Effector memory CD8-positive, alpha-beta T cell (primary cell): ENCODE measurements around the gene FDXR.

Experiments used
- ATAC-seq: fragments of 150-1000 bp; cut with Tn5 transposase; replicated peaks from 2 replicates; pipeline ENCODE4 v1.10.0; 2021; ENCODE audit warnings: mild to moderate bottlenecking, moderate library complexity
- DNase-seq, 3 experiments: peaks; one replicate each; pipeline ENCODE4 v3.0.0; 2021
- H3K27ac Mint-ChIP-seq, 2 donors: one replicate each; pipeline ENCODE4 v1.8.0; 2022; ENCODE audit warnings: mild to moderate bottlenecking in 2 of 2, mixed read lengths in 2 of 2, moderate library complexity in 2 of 2
- H3K27me3 Mint-ChIP-seq, 2 donors: one replicate each; pipeline ENCODE4 v1.8.0; 2022; ENCODE audit warnings: mixed read lengths in 2 of 2
- H3K36me3 Mint-ChIP-seq: one replicate; pipeline ENCODE4 v1.8.0; 2022; ENCODE audit warnings: mild to moderate bottlenecking, moderate library complexity, mixed read lengths; ENCODE audit not compliant: insufficient read depth
- H3K4me1 Mint-ChIP-seq, 2 donors: one replicate each; pipeline ENCODE4 v1.8.0; 2022; ENCODE audit warnings: low read depth in 2 of 2, mixed read lengths in 2 of 2
- H3K4me3 Mint-ChIP-seq, 2 donors: one replicate each; pipeline ENCODE4 v1.8.0; 2022; ENCODE audit warnings: mild to moderate bottlenecking in 2 of 2, mixed read lengths in 2 of 2, moderate library complexity in 2 of 2
- H3K9me3 Mint-ChIP-seq, 2 donors: one replicate each; pipeline ENCODE4 v1.8.0; 2022; ENCODE audit warnings: mixed read lengths in 2 of 2

FDXR gene

GRCh38 chr17:74840989-74841666, 31.7 kb downstream of the FDXR start:
- peaks cover 6% of the 10 kb centered on the region for H3K36me3 Mint-ChIP-seq
- no peaks in the 10 kb centered on the region for H3K9me3 Mint-ChIP-seq
- no peak overlapping the region for H3K4me3 Mint-ChIP-seq
- DNase-seq = no peak
- no peak for ATAC-seq
- peak overlapping the region in 1 of 2 donors; percentile 77 for H3K27ac Mint-ChIP-seq
- H3K4me1 Mint-ChIP-seq = peaks cover 20 to 21% of the 10 kb centered on the region in 2 donors
- peaks cover 5 to 18% of the 10 kb centered on the region in 2 donors for H3K27me3 Mint-ChIP-seq

GRCh38 chr17:74839990-74840852, 32.6 kb downstream of the FDXR start:
- no peak for ATAC-seq

GRCh38 chr17:74838274-74838673, 34.5 kb downstream of the FDXR start:
- no peak for ATAC-seq
- Mint-ChIP-seq H3K9me3 (no peaks in the 10 kb centered on the region), H3K4me3 (no peak overlapping the region), H3K36me3 (peaks cover 6% of the 10 kb centered on the region), H3K27ac (no peak overlapping the region), H3K27me3 (peaks cover 5 to 18% of the 10 kb centered on the region in 2 donors), H3K4me1 (peaks cover 21 to 25% of the 10 kb centered on the region in 2 donors)
- no peak for DNase-seq

More at GRCh38 chr17:74839990-74840852, 32.6 kb downstream of the FDXR start:
- Mint-ChIP-seq H3K36me3 (peaks cover 12% of the 10 kb centered on the region), H3K27ac (peak overlapping the region in 1 of 2 donors; percentile 77), H3K4me3 (no peak overlapping the region), H3K4me1 (peaks cover 21 to 25% of the 10 kb centered on the region in 2 donors), H3K9me3 (no peaks in the 10 kb centered on the region), H3K27me3 (peaks cover 5 to 18% of the 10 kb centered on the region in 2 donors)
- DNase-seq = no peak

- Mint-ChIP-seq H3K4me1 (peaks cover 21 to 23% of the 10 kb centered on the region in 2 donors), H3K27me3 (peaks cover 3 to 15% of the 10 kb centered on the region in 2 donors), H3K36me3 (peaks cover 7% of the 10 kb centered on the region), H3K9me3 (no peaks in the 10 kb centered on the region), H3K27ac (peak overlapping the region in 1 of 2 donors; percentile 31), H3K4me3 (no peak overlapping the region)
- DNase-seq (no peak), ATAC-seq (no peak)
These were observed 35.9 kb downstream of the FDXR start for GRCh38 chr17:74836691-74837467.

GRCh38 chr17:74836191-74836590, 36.6 kb downstream of the FDXR start:
- Mint-ChIP-seq H3K4me3 (no peak overlapping the region), H3K27ac (no peak overlapping the region), H3K36me3 (peaks cover 12% of the 10 kb centered on the region), H3K9me3 (no peaks in the 10 kb centered on the region), H3K4me1 (peaks cover 15 to 18% of the 10 kb centered on the region in 2 donors), H3K27me3 (peaks cover 0 to 8% of the 10 kb centered on the region in 2 donors)
- DNase-seq = no peak
- no peak for ATAC-seq

GRCh38 chr17:74833501-74834377, 39.1 kb downstream of the FDXR start:
- Mint-ChIP-seq H3K27ac (no peak overlapping the region), H3K4me1 (peaks cover 4% of the 10 kb centered on the region in 2 donors), H3K4me3 (no peak overlapping the region), H3K27me3 (no peaks in the 10 kb centered on the region), H3K9me3 (no peaks in the 10 kb centered on the region), H3K36me3 (peaks cover 12% of the 10 kb centered on the region)
- DNase-seq (no peak), ATAC-seq (no peak)

- ATAC-seq (no peak), DNase-seq (no peak)
- H3K36me3 Mint-ChIP-seq = peaks cover 18% of the 10 kb centered on the region
- no peaks in the 10 kb centered on the region for H3K9me3 Mint-ChIP-seq
- H3K4me3 Mint-ChIP-seq = no peak overlapping the region
- H3K4me1 Mint-ChIP-seq = peaks cover 4% of the 10 kb centered on the region in 2 donors
- no peaks in the 10 kb centered on the region for H3K27me3 Mint-ChIP-seq
- H3K27ac Mint-ChIP-seq = peak overlapping the region; percentile 2 to 85
These were observed 40.4 kb downstream of the FDXR start for GRCh38 chr17:74832421-74832820.

GRCh38 chr17:74831444-74832146, 41.2 kb downstream of the FDXR start:
- peak overlapping the region in 1 of 2 donors; percentile 85 for H3K27ac Mint-ChIP-seq
- no peaks in the 10 kb centered on the region for H3K27me3 Mint-ChIP-seq
- DNase-seq = no peak
- no peak overlapping the region for H3K4me3 Mint-ChIP-seq
- H3K4me1 Mint-ChIP-seq = peaks cover 4% of the 10 kb centered on the region in 2 donors
- ATAC-seq = no peak
- peaks cover 18% of the 10 kb centered on the region for H3K36me3 Mint-ChIP-seq
- H3K9me3 Mint-ChIP-seq = no peaks in the 10 kb centered on the region

GRCh38 chr17:74830861-74831260, 41.9 kb downstream of the FDXR start:
- H3K9me3 Mint-ChIP-seq = no peaks in the 10 kb centered on the region
- ATAC-seq = no peak
- H3K4me1 Mint-ChIP-seq = peaks cover 2 to 4% of the 10 kb centered on the region in 2 donors
- DNase-seq = no peak
- no peak overlapping the region for H3K4me3 Mint-ChIP-seq
- no peaks in the 10 kb centered on the region for H3K27me3 Mint-ChIP-seq
- H3K27ac Mint-ChIP-seq = no peak overlapping the region
- H3K36me3 Mint-ChIP-seq = peaks cover 15% of the 10 kb centered on the region

GRCh38 chr17:74827800-74828199, 45.0 kb downstream of the FDXR start:
- H3K4me1 Mint-ChIP-seq = peaks cover 0 to 4% of the 10 kb centered on the region in 2 donors
- peaks cover 12% of the 10 kb centered on the region for H3K36me3 Mint-ChIP-seq
- no peak overlapping the region for H3K4me3 Mint-ChIP-seq
- DNase-seq = no peak
- H3K27ac Mint-ChIP-seq = no peak overlapping the region
- no peaks in the 10 kb centered on the region for H3K27me3 Mint-ChIP-seq
- H3K9me3 Mint-ChIP-seq = no peaks in the 10 kb centered on the region
- no peak for ATAC-seq

GRCh38 chr17:74825952-74826719, 46.7 kb downstream of the FDXR start:
- H3K27me3 Mint-ChIP-seq = no peaks in the 10 kb centered on the region
- H3K36me3 Mint-ChIP-seq = peaks cover 15% of the 10 kb centered on the region
- no peak for DNase-seq
- peaks cover 0 to 3% of the 10 kb centered on the region in 2 donors for H3K4me1 Mint-ChIP-seq
- no peak for ATAC-seq
- no peak overlapping the region for H3K27ac Mint-ChIP-seq
- H3K4me3 Mint-ChIP-seq = no peak overlapping the region
- H3K9me3 Mint-ChIP-seq = no peaks in the 10 kb centered on the region
